ENCODE data around the gene WDR72. TPM values are rescaled to one million over a fixed set of nuclear protein-coding genes. Genes with fewer than 3 reads are reported as not detected.

Gene WDR72
- total and polyA plus RNA-seq, 2 donors (not counting 1 experiment from before 2014, with no cell fraction given), result not detected

GRCh38 chr15:53477981-53478766 lies 281.3 kb downstream of the WDR72 start:
- H3K27ac Mint-ChIP-seq, result no peak overlapping the region
- no peaks in the 10 kb centered on the region for H3K4me1 ChIP-seq (ENCODE audit: control insufficient read depth in 2 of 2, insufficient read depth in 2 of 2, low read length in 2 of 2)
- H3K27me3 Mint-ChIP-seq, result no peaks in the 10 kb centered on the region
- no peak overlapping the region for H3K4me2 ChIP-seq (replicated peaks; ENCODE audit: low read depth, low read length, poor library complexity, severe bottlenecking)
- H2AFZ ChIP-seq (ENCODE audit: insufficient read depth, low read depth, low read length, poor library complexity, severe bottlenecking), result no peak overlapping the region
- no peaks in the 10 kb centered on the region for H3K9me3 ChIP-seq (ENCODE audit: control extremely low read depth in 1 of 3, control insufficient read depth in 2 of 3, insufficient read depth in 1 of 3, low read length in 2 of 3)
- no peaks in the 10 kb centered on the region for H3K79me2 ChIP-seq (ENCODE audit: control insufficient read depth, insufficient read depth, low read length)
- no peaks in the 10 kb centered on the region for H3K36me3 ChIP-seq (replicated peaks in 1 of 2; ENCODE audit: control extremely low read depth in 1 of 2, control insufficient read depth in 1 of 2, extremely low read depth in 1 of 2, insufficient read depth in 2 of 2, low read length in 1 of 2)
- H3K27me3 ChIP-seq (replicated peaks in 1 of 4; ENCODE audit: control extremely low read depth in 1 of 4, control insufficient read depth in 3 of 4, insufficient read depth in 4 of 4, low read length in 3 of 4), result no peaks in the 10 kb centered on the region
- H3K4me3 ChIP-seq (ENCODE audit: control extremely low read depth in 1 of 5, extremely low read depth in 1 of 5, insufficient read depth in 1 of 5, low read depth in 2 of 5, low read length in 4 of 5), result no peak overlapping the region
- 83% methylated on average over 5 of the region's 9 CpGs for WGBS (ENCODE audit: insufficient coverage)
- no peak for TF ChIP-seq CTCF (IDR thresholded peaks at IDR 0.05)
- no peaks in the 10 kb centered on the region for H3K4me1 Mint-ChIP-seq
- H3K9ac ChIP-seq (ENCODE audit: low read length), result no peak overlapping the region
- intact Hi-C loops (cut with micrococcal nuclease), result no loop called here
- no peaks in the 10 kb centered on the region for H4K20me1 ChIP-seq (ENCODE audit: control insufficient read depth, insufficient read depth, low read length, poor library complexity, severe bottlenecking)
- CTCF ChIA-PET, result no interaction called here
- no peak overlapping the region for H3K27ac ChIP-seq (ENCODE audit: low read length in 2 of 2)
- no peak for ATAC-seq (ENCODE audit: low read depth)
- POLR2A ChIA-PET, result no interaction called here
- H3K9me3 Mint-ChIP-seq (ENCODE audit: insufficient read depth), result no peaks in the 10 kb centered on the region
- no peak for DNase-seq
- no peak overlapping the region for H3K4me3 Mint-ChIP-seq

- no peak overlapping the region for H3K27ac ChIP-seq (ENCODE audit: low read length in 2 of 2)
- Mint-ChIP-seq H3K9me3 (ENCODE audit: insufficient read depth) (no peaks in the 10 kb centered on the region), H3K27ac (no peak overlapping the region), H3K4me1 (no peaks in the 10 kb centered on the region), H3K27me3 (no peaks in the 10 kb centered on the region), H3K4me3 (no peak overlapping the region)
- DNase-seq (no peak), ATAC-seq (ENCODE audit: low read depth) (no peak)
- H3K9ac ChIP-seq (ENCODE audit: low read length), result no peak overlapping the region
- POLR2A ChIA-PET, result no interaction called here
- no peak overlapping the region for H3K4me2 ChIP-seq (replicated peaks; ENCODE audit: low read depth, low read length, poor library complexity, severe bottlenecking)
- WGBS (ENCODE audit: insufficient coverage), result 40% methylated on average over 1 of the region's 1 CpG
- no peaks in the 10 kb centered on the region for H4K20me1 ChIP-seq (ENCODE audit: control insufficient read depth, insufficient read depth, low read length, poor library complexity, severe bottlenecking)
- no peak overlapping the region for H2AFZ ChIP-seq (ENCODE audit: insufficient read depth, low read depth, low read length, poor library complexity, severe bottlenecking)
- H3K4me1 ChIP-seq (ENCODE audit: control insufficient read depth in 2 of 2, insufficient read depth in 2 of 2, low read length in 2 of 2), result no peaks in the 10 kb centered on the region
- no peaks in the 10 kb centered on the region for H3K79me2 ChIP-seq (ENCODE audit: control insufficient read depth, insufficient read depth, low read length)
- peaks cover 0 to 1% (median 0%) of the 10 kb centered on the region in 3 donors for H3K9me3 ChIP-seq (ENCODE audit: control extremely low read depth in 1 of 3, control insufficient read depth in 2 of 3, insufficient read depth in 1 of 3, low read length in 2 of 3)
- intact Hi-C loops (cut with micrococcal nuclease), result no loop called here
- CTCF ChIA-PET, result no interaction called here
- H3K4me3 ChIP-seq (ENCODE audit: control extremely low read depth in 1 of 5, extremely low read depth in 1 of 5, insufficient read depth in 1 of 5, low read depth in 2 of 5, low read length in 4 of 5), result no peak overlapping the region
- TF ChIP-seq EZH2 (IDR thresholded peaks at IDR 0.05; ENCODE audit: borderline replicate concordance, insufficient read depth, low read depth, low read length, poor library complexity, severe bottlenecking) (no peak), CTCF (IDR thresholded peaks at IDR 0.05) (no peak)
- H3K36me3 ChIP-seq (replicated peaks in 1 of 2; ENCODE audit: control extremely low read depth in 1 of 2, control insufficient read depth in 1 of 2, extremely low read depth in 1 of 2, insufficient read depth in 2 of 2, low read length in 1 of 2), result no peaks in the 10 kb centered on the region
- H3K27me3 ChIP-seq (replicated peaks in 1 of 4; ENCODE audit: control extremely low read depth in 1 of 4, control insufficient read depth in 3 of 4, insufficient read depth in 4 of 4, low read length in 3 of 4), result no peaks in the 10 kb centered on the region
Observed at GRCh38 chr15:53473886-53474285, 285.6 kb downstream of the WDR72 start.

Data from B cell (primary cell).